GM18505 (cell line): ENCODE results near the gene AP2A1.

Experiments used
- ATAC-seq: cut with Tn5 transposase; IDR thresholded peaks from one replicate; pipeline ENCODE4 v1.9.1; 2021; ENCODE audit not compliant: unreplicated experiment
- POLR2A ChIP-seq: IDR thresholded peaks from 4 replicates; pipeline ENCODE4 v1.6.1; 2011; ENCODE audit warnings: borderline replicate concordance; ENCODE audit not compliant: insufficient read depth, insufficient read length; ENCODE audit errors: extremely low read depth

The AP2A1 gene

GRCh38 chr19:49792829-49793560 is 26.2 kb downstream of the AP2A1 start:
- no peak for ATAC-seq
- TF ChIP-seq POLR2A = no peak

GRCh38 chr19:49793561-49793840 is 26.7 kb downstream of the AP2A1 start:
- no peak for ATAC-seq

GRCh38 chr19:49795615-49796014 is 28.8 kb downstream of the AP2A1 start:
- no peak for ATAC-seq
- no peak for TF ChIP-seq POLR2A

More at GRCh38 chr19:49793561-49793840, 26.7 kb downstream of the AP2A1 start:
- TF ChIP-seq POLR2A = no peak

- ATAC-seq = no peak
Measured at GRCh38 chr19:49798574-49798973, 31.8 kb downstream of the AP2A1 start.

GRCh38 chr19:49799271-49799797 is 32.5 kb downstream of the AP2A1 start:
- no peak for TF ChIP-seq POLR2A

More at GRCh38 chr19:49798574-49798973, 31.8 kb downstream of the AP2A1 start:
- TF ChIP-seq POLR2A = no peak

GRCh38 chr19:49799798-49800376 is 33.1 kb downstream of the AP2A1 start:
- ATAC-seq = no peak
- TF ChIP-seq POLR2A = no peak

More at GRCh38 chr19:49799271-49799797, 32.5 kb downstream of the AP2A1 start:
- ATAC-seq = no peak

- ATAC-seq = no peak
- TF ChIP-seq POLR2A = no peak
Measured at GRCh38 chr19:49800771-49801170, 34.0 kb downstream of the AP2A1 start.

- no peak for TF ChIP-seq POLR2A
- no peak for ATAC-seq
Measured at GRCh38 chr19:49801401-49801888, 34.6 kb downstream of the AP2A1 start.

- TF ChIP-seq POLR2A = no peak
- ATAC-seq = no peak
Measured at GRCh38 chr19:49801966-49802661, 35.3 kb downstream of the AP2A1 start.

GRCh38 chr19:49802836-49803528 is 36.2 kb downstream of the AP2A1 start:
- no peak for TF ChIP-seq POLR2A
- ATAC-seq = no peak

- ATAC-seq = no peak
- no peak for TF ChIP-seq POLR2A
Measured at GRCh38 chr19:49803529-49803856, 36.7 kb downstream of the AP2A1 start.

GRCh38 chr19:49805822-49806619 is 39.2 kb downstream of the AP2A1 start:
- TF ChIP-seq POLR2A = no peak
- ATAC-seq = no peak
